Spleen (tissue), 11 donors: Measurements from ENCODE around the gene PAPOLG. TPM values are rescaled to one million over a fixed set of nuclear protein-coding genes. Genes with fewer than 3 reads are reported as not detected.

Experiments
- DNase-seq: peaks from one replicate; pipeline ENCODE4 v3.0.0-alpha.2; 2020
- H3K27ac ChIP-seq, 8 donors: fragments of 200-600 bp; sonication (generic) in 7 of 8; 1 replicate in 4 of 8; 2 replicates in 4 of 8; pipeline versions ENCODE4 v1.5.0 to v1.8.0; 2016 to 2021; ENCODE audit warnings: inconsistent platforms in 4 of 8, mild to moderate bottlenecking in 4 of 8, moderate library complexity in 1 of 8
- H3K27me3 ChIP-seq, 7 donors: fragments of 200-600 bp; sonication (generic) in 6 of 7; replicated peaks in 1 of 7; 1 replicate in 4 of 7; 2 replicates in 3 of 7; pipeline versions ENCODE4 v1.5.0 to v1.8.0; 2016 to 2021; ENCODE audit warnings: inconsistent platforms in 3 of 7, mild to moderate bottlenecking in 1 of 7
- H3K36me3 ChIP-seq, 6 donors: fragments of 200-600 bp; sonication (generic) in 5 of 6; 1 replicate in 4 of 6; 2 replicates in 2 of 6; pipeline versions ENCODE4 v1.5.0 to v1.8.0; 2016 to 2021; ENCODE audit warnings: inconsistent platforms in 2 of 6
- H3K4me1 ChIP-seq, 6 donors: fragments of 200-600 bp; sonication (generic) in 5 of 6; 1 replicate in 3 of 6; 2 replicates in 3 of 6; pipeline versions ENCODE4 v1.5.0 to v1.8.0; 2016 to 2021; ENCODE audit warnings: inconsistent platforms in 3 of 6
- H3K4me3 ChIP-seq, 8 donors: fragments of 200-600 bp; sonication (generic) in 7 of 8; 1 replicate in 4 of 8; 2 replicates in 4 of 8; pipeline versions ENCODE4 v1.5.0 to v1.8.0; 2016 to 2021; ENCODE audit warnings: inconsistent platforms in 4 of 8, mild to moderate bottlenecking in 4 of 8, moderate library complexity in 2 of 8
- H3K9me3 ChIP-seq, 8 donors: fragments of 200-600 bp; sonication (generic) in 7 of 8; 1 replicate in 4 of 8; 2 replicates in 4 of 8; pipeline versions ENCODE4 v1.5.0 to v1.8.0; 2016 to 2021; ENCODE audit warnings: inconsistent platforms in 4 of 8
- POLR2A ChIP-seq, 3 donors: fragments of 450-650 bp; IDR thresholded peaks; one replicate each; pipeline ENCODE4 v1.5.1; 2017; ENCODE audit warnings: antibody characterized with exemption in 3 of 3, mild to moderate bottlenecking in 1 of 3
- POLR2AphosphoS5 ChIP-seq, 3 donors: sonication (generic); formaldehyde crosslinking; IDR thresholded peaks; one replicate each; pipeline ENCODE4 v1.5.1; 2017; ENCODE audit warnings: antibody characterized with exemption in 3 of 3
- WGBS, 5 donors: extraction: QIAGEN DNeasy Blood & Tissue Kit in 3 of 5; methylation state at CpG; one replicate each; pipeline versions ENCODE4 v1.1.5 to v1.1.7; 2013 to 2018; 5-methylcytosine and 5-hydroxymethylcytosine counted together
- intact Hi-C: fragments of 100-400 bp; cut with DNase I; formaldehyde crosslinking; loops from one replicate; pipeline ENCODE4 v1.15.0; 2023; ENCODE audit warnings: low total_unique reads
- polyA plus RNA-seq, 3 donors: library from polyadenylated mRNA; stranded (reverse); fragments of 200-250 nt; gene quantifications; one replicate each; pipeline ENCODE4 v1.2.1, GENCODE V29; 2013
- total RNA-seq, 7 donors: library from RNA; depleted of rRNA in 3 of 7; stranded (reverse); fragments of >200 nt in 3 of 7; fragmentation: NEBNext Ultra II Directional in 4 of 7; extraction: Animal tissue kit (Norgen Biotek cat#: 25700) in 4 of 7; gene quantifications; one replicate each; pipeline versions ENCODE4 v1.1.0 to v1.2.1, GENCODE V29; 2016 to 2021
- TF ChIP-seq, protein P1 (sequence below), 11 experiments: fragments of 200-600 bp in 7 of 11; fragments of 450-650 bp in 4 of 11; sonication (generic) in 4 of 11; IDR thresholded peaks in 8 of 11; conservative IDR thresholded peaks in 3 of 11; 1 replicate in 7 of 11; 2 replicates in 4 of 11; pipeline versions ENCODE4 v1.4.0 to v1.8.0; 2016 to 2021; ENCODE audit warnings: antibody characterized with exemption in 11 of 11, inconsistent platforms in 4 of 11, mild to moderate bottlenecking in 1 of 11
- donor health status: healthy with polysubstance abuse.
- donor health status: DM: no; HTN: no; CAD: no; lungs with moderate emphysema.
- donor health status: DM: no; HTN: no; CAD: no.
- donor health status: Bipolar disorder and iron deficiency.
- donor health status: healthy.
- donor health status: DM: no; HTN: no; CAD: no.
- donor health status: DM: yes; HTN: yes; CAD: no.

Gene PAPOLG
- total and polyA plus RNA-seq, 10 donors: 4.2 to 27.9 (median 21.3) TPM

DNA sequence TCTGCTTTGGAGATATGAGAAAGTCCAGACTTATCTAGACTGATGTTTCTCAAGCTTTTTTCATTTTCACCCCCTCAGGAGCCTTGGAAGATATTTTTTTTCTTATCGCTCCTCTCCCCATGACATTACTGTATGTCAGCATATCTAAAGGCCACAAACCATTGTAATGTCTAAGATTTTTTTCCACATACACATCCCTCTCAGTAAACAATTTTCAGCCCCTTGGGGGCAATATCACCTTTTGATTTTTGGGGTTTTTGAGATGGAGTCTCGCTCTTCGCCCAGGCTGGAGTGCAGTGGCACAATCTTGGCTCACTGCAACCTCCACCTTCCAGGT, 65.0 kb downstream of the PAPOLG start:
- DNase-seq: no peak
- H3K27ac ChIP-seq: no peak overlapping the region

GRCh38 chr2:60821587-60822302, 65.7 kb downstream of the PAPOLG start:
- TF ChIP-seq POLR2AphosphoS5 (IDR thresholded peaks at IDR 0.05) (no peak), POLR2A (IDR thresholded peaks at IDR 0.05) (no peak)
- TF ChIP-seq, protein P1, sequence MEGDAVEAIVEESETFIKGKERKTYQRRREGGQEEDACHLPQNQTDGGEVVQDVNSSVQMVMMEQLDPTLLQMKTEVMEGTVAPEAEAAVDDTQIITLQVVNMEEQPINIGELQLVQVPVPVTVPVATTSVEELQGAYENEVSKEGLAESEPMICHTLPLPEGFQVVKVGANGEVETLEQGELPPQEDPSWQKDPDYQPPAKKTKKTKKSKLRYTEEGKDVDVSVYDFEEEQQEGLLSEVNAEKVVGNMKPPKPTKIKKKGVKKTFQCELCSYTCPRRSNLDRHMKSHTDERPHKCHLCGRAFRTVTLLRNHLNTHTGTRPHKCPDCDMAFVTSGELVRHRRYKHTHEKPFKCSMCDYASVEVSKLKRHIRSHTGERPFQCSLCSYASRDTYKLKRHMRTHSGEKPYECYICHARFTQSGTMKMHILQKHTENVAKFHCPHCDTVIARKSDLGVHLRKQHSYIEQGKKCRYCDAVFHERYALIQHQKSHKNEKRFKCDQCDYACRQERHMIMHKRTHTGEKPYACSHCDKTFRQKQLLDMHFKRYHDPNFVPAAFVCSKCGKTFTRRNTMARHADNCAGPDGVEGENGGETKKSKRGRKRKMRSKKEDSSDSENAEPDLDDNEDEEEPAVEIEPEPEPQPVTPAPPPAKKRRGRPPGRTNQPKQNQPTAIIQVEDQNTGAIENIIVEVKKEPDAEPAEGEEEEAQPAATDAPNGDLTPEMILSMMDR (IDR thresholded peaks at IDR 0.05 in 8 of 11, conservative IDR thresholded peaks at IDR 0.05 in 3 of 11): no peak
- H3K9me3 ChIP-seq: no peaks in the 10 kb centered on the region
- intact Hi-C loops: no loop called here
- H3K27me3 ChIP-seq: no peaks in the 10 kb centered on the region
- peaks cover 0 to 38% (median 14%) of the 10 kb centered on the region in 6 donors for H3K4me1 ChIP-seq
- no peak for DNase-seq
- no peak overlapping the region for H3K4me3 ChIP-seq
- 66 to 78% (median 73%) methylated on average over 6 of the region's 6 CpGs for WGBS, 5 donors
- no peaks in the 10 kb centered on the region for H3K36me3 ChIP-seq
- no peak overlapping the region for H3K27ac ChIP-seq

More for the DNA sequence above, 65.0 kb downstream of the PAPOLG start:
- H3K4me1 ChIP-seq: peaks cover 0 to 38% (median 14%) of the 10 kb centered on the region in 6 donors
- TF ChIP-seq, protein P1 (IDR thresholded peaks at IDR 0.05 in 8 of 11, conservative IDR thresholded peaks at IDR 0.05 in 3 of 11): no peak
- TF ChIP-seq POLR2AphosphoS5 (IDR thresholded peaks at IDR 0.05) (no peak), POLR2A (IDR thresholded peaks at IDR 0.05) (no peak)
- no peak overlapping the region for H3K4me3 ChIP-seq
- no peaks in the 10 kb centered on the region for H3K9me3 ChIP-seq
- no peaks in the 10 kb centered on the region for H3K27me3 ChIP-seq
- intact Hi-C loops: no loop called here
- 91 to 98% (median 95%) methylated on average over 3 of the region's 3 CpGs for WGBS, 5 donors
- H3K36me3 ChIP-seq: no peaks in the 10 kb centered on the region

- no peak for DNase-seq
- peaks cover 0 to 35% (median 14%) of the 10 kb centered on the region in 6 donors for H3K4me1 ChIP-seq
- H3K27ac ChIP-seq: no peak overlapping the region
- no peaks in the 10 kb centered on the region for H3K36me3 ChIP-seq
- H3K4me3 ChIP-seq: no peak overlapping the region
- H3K27me3 ChIP-seq: no peaks in the 10 kb centered on the region
- intact Hi-C loops: no loop called here
- H3K9me3 ChIP-seq: no peaks in the 10 kb centered on the region
- WGBS, 5 donors: 83 to 98% (median 93%) methylated on average over 4 of the region's 4 CpGs
- TF ChIP-seq POLR2A (IDR thresholded peaks at IDR 0.05) (no peak), POLR2AphosphoS5 (IDR thresholded peaks at IDR 0.05) (no peak)
- TF ChIP-seq, protein P1 (IDR thresholded peaks at IDR 0.05 in 8 of 11, conservative IDR thresholded peaks at IDR 0.05 in 3 of 11): no peak
Observed at GRCh38 chr2:60822987-60823386, 66.9 kb downstream of the PAPOLG start.

GRCh38 chr2:60823694-60824305, 67.7 kb downstream of the PAPOLG start:
- Histone ChIP-seq H3K27me3 (no peaks in the 10 kb centered on the region), H3K4me3 (no peak overlapping the region), H3K36me3 (no peaks in the 10 kb centered on the region), H3K27ac (no peak overlapping the region), H3K9me3 (no peaks in the 10 kb centered on the region), H3K4me1 (peaks cover 0 to 27% (median 7%) of the 10 kb centered on the region in 6 donors)
- intact Hi-C loops: no loop called here
- 89 to 97% (median 92%) methylated on average over 10 of the region's 10 CpGs for WGBS, 5 donors
- TF ChIP-seq POLR2AphosphoS5 (IDR thresholded peaks at IDR 0.05): no peak
- TF ChIP-seq, protein P1 (IDR thresholded peaks at IDR 0.05 in 8 of 11, conservative IDR thresholded peaks at IDR 0.05 in 3 of 11): no peak
- no peak for TF ChIP-seq POLR2A (IDR thresholded peaks at IDR 0.05)
- DNase-seq: no peak
